Liver (tissue), 9 donors: ENCODE results near the gene YAE1. TPM values are rescaled to one million over a fixed set of nuclear protein-coding genes. Genes with fewer than 3 reads are reported as not detected.

ENCODE experiments used
- DNase-seq: peaks from one replicate; pipeline ENCODE4 v3.0.0-alpha.2; 2017; ENCODE audit warnings: low spot score
- H3K27ac ChIP-seq, 2 donors: one replicate each; pipeline ENCODE4 v1.7.0; 2013; ENCODE audit warnings: inconsistent platforms in 2 of 2, low read length in 2 of 2, control low read depth in 1 of 2, low read depth in 1 of 2, mild to moderate bottlenecking in 1 of 2
- H3K27me3 ChIP-seq, 4 donors: one replicate each; pipeline versions ENCODE4 v1.6.1 to v1.7.0; 2013; ENCODE audit warnings: low read length in 3 of 4, inconsistent platforms in 1 of 4, mild to moderate bottlenecking in 1 of 4, moderate library complexity in 1 of 4; ENCODE audit not compliant: control insufficient read depth in 4 of 4, insufficient read depth in 4 of 4
- H3K36me3 ChIP-seq, 4 donors: one replicate each; pipeline versions ENCODE4 v1.6.1 to v1.7.0; 2013; ENCODE audit warnings: low read length in 3 of 4, mild to moderate bottlenecking in 3 of 4, low read depth in 1 of 4, moderate library complexity in 1 of 4; ENCODE audit not compliant: control insufficient read depth in 4 of 4, insufficient read depth in 3 of 4
- H3K4me1 ChIP-seq, 4 donors: one replicate each; pipeline versions ENCODE4 v1.6.1 to v1.7.0; 2013; ENCODE audit warnings: low read length in 3 of 4, mild to moderate bottlenecking in 3 of 4, moderate library complexity in 1 of 4; ENCODE audit not compliant: control insufficient read depth in 4 of 4, insufficient read depth in 4 of 4
- H3K4me3 ChIP-seq, 3 donors: one replicate each; pipeline versions ENCODE4 v1.6.1 to v1.7.0; 2013; ENCODE audit warnings: low read length in 3 of 3, control low read depth in 1 of 3, low read depth in 1 of 3, mild to moderate bottlenecking in 1 of 3
- H3K9ac ChIP-seq, 2 donors: one replicate each; pipeline ENCODE4 v1.7.0; 2013; ENCODE audit warnings: low read length in 2 of 2, mild to moderate bottlenecking in 2 of 2, moderate library complexity in 2 of 2, control low read depth in 1 of 2, low read depth in 1 of 2
- H3K9me3 ChIP-seq, 4 donors: one replicate each; pipeline versions ENCODE4 v1.6.1 to v1.7.0; 2013; ENCODE audit warnings: low read length in 3 of 4; ENCODE audit not compliant: control insufficient read depth in 4 of 4
- ATF3 ChIP-seq: IDR thresholded peaks from 2 replicates; pipeline ENCODE4 v1.6.1; 2016; ENCODE audit warnings: antibody characterized with exemption
- CTCF ChIP-seq: fragments of 150-350 bp; IDR thresholded peaks from 2 replicates; pipeline ENCODE4 v1.5.1; 2017; ENCODE audit warnings: improper control_type of control experiment, low read depth, low read length; ENCODE audit not compliant: missing input control
- EGR1 ChIP-seq, 2 donors: IDR thresholded peaks; 2 replicates each; pipeline ENCODE4 v1.6.1; 2016 to 2018; ENCODE audit warnings: antibody characterized with exemption in 2 of 2, low read depth in 2 of 2
- FOXA1 ChIP-seq: IDR thresholded peaks from 2 replicates; pipeline ENCODE4 v1.6.1; 2016; ENCODE audit warnings: antibody characterized with exemption
- FOXA2 ChIP-seq: IDR thresholded peaks from 2 replicates; pipeline ENCODE4 v1.6.1; 2016; ENCODE audit warnings: antibody characterized with exemption
- GABPA ChIP-seq, 2 donors: IDR thresholded peaks in 1 of 2; conservative IDR thresholded peaks in 1 of 2; 2 replicates each; pipeline ENCODE4 v1.6.1; 2016; ENCODE audit warnings: antibody characterized with exemption in 2 of 2, mild to moderate bottlenecking in 1 of 2, moderate library complexity in 1 of 2
- HNF4A ChIP-seq, 2 donors: conservative IDR thresholded peaks; 2 replicates each; pipeline ENCODE4 v1.6.1; 2016; ENCODE audit warnings: antibody characterized with exemption in 2 of 2, mild to moderate bottlenecking in 2 of 2
- HNF4G ChIP-seq: IDR thresholded peaks from 2 replicates; pipeline ENCODE4 v1.6.1; 2016; ENCODE audit warnings: antibody characterized with exemption
- JUND ChIP-seq, 2 donors: IDR thresholded peaks; 2 replicates each; pipeline ENCODE4 v1.6.1; 2016; ENCODE audit warnings: antibody characterized with exemption in 2 of 2
- MAX ChIP-seq: IDR thresholded peaks from 2 replicates; pipeline ENCODE4 v1.6.1; 2016; ENCODE audit warnings: antibody characterized with exemption
- NR2F2 ChIP-seq: IDR thresholded peaks from 2 replicates; pipeline ENCODE4 v1.6.1; 2016; ENCODE audit warnings: antibody characterized with exemption
- RAD21 ChIP-seq, 2 donors: IDR thresholded peaks; 2 replicates each; pipeline ENCODE4 v1.6.1; 2016; ENCODE audit warnings: antibody characterized with exemption in 2 of 2, mild to moderate bottlenecking in 2 of 2
- REST ChIP-seq: IDR thresholded peaks from 2 replicates; pipeline ENCODE4 v1.6.1; 2016; ENCODE audit warnings: antibody characterized with exemption, mild to moderate bottlenecking
- RXRA ChIP-seq, 2 donors: IDR thresholded peaks; 2 replicates each; pipeline ENCODE4 v1.6.1; 2017 to 2018; ENCODE audit warnings: antibody characterized with exemption in 2 of 2, mild to moderate bottlenecking in 1 of 2
- SP1 ChIP-seq: IDR thresholded peaks from 2 replicates; pipeline ENCODE4 v1.6.1; 2018; ENCODE audit warnings: antibody characterized with exemption, mild to moderate bottlenecking
- TAF1 ChIP-seq: conservative IDR thresholded peaks from 2 replicates; pipeline ENCODE4 v1.6.1; 2016; ENCODE audit warnings: antibody characterized with exemption, mild to moderate bottlenecking
- YY1 ChIP-seq: IDR thresholded peaks from 2 replicates; pipeline ENCODE4 v1.6.1; 2016; ENCODE audit warnings: antibody characterized with exemption, mild to moderate bottlenecking
- ZBTB33 ChIP-seq: IDR thresholded peaks from 2 replicates; pipeline ENCODE4 v1.6.1; 2016; ENCODE audit warnings: antibody characterized with exemption
- WGBS: extraction: QIAGEN DNeasy Blood & Tissue Kit; methylation state at CpG from one replicate; pipeline ENCODE4 v1.1.7; 2013; 5-methylcytosine and 5-hydroxymethylcytosine counted together
- polyA plus RNA-seq, 2 donors: library from polyadenylated mRNA; stranded (reverse) in 1 of 2; unstranded in 1 of 2; fragments of 200-250 nt in 1 of 2; fragments of >200 nt in 1 of 2; fragmentation: Nextera tagmentation in 1 of 2; extraction: Ambion mirVana in 1 of 2; gene quantifications; one replicate each; pipeline versions ENCODE4 v1.2.1 to v1.2.3, GENCODE V29; 2013 to 2015
- total RNA-seq, 2 donors: library from RNA; depleted of rRNA; stranded (reverse); fragments of >200 nt; gene quantifications; one replicate each; pipeline ENCODE4 v1.2.3, GENCODE V29; 2014
- donor health status: healthy.
- donor health status: healthy.
- donor health status: healthy.
- donor health status: healthy.
- donor health status: healthy.

The YAE1 gene
- total and polyA plus RNA-seq, 4 donors, result 6.7 to 12.0 (median 9.9) TPM

GRCh38 chr7:39529582-39529981 lies 36.6 kb upstream of the YAE1 start:
- Histone ChIP-seq H3K27ac (no peak overlapping the region), H3K4me3 (no peak overlapping the region), H3K36me3 (no peaks in the 10 kb centered on the region), H3K9me3 (no peaks in the 10 kb centered on the region), H3K4me1 (no peaks in the 10 kb centered on the region), H3K9ac (no peak overlapping the region), H3K27me3 (no peaks in the 10 kb centered on the region)
- DNase-seq, result no peak
- TF ChIP-seq ZBTB33 (no peak), GABPA (IDR thresholded peaks at IDR 0.05 in 1 of 2, conservative IDR thresholded peaks at IDR 0.05 in 1 of 2) (no peak), RXRA (IDR thresholded peaks at IDR 0.05) (no peak), YY1 (no peak), NR2F2 (no peak), TAF1 (no peak), JUND (IDR thresholded peaks at IDR 0.05) (no peak), REST (no peak), FOXA1 (no peak), EGR1 (IDR thresholded peaks at IDR 0.05; ENCODE audit: low read depth in 2 of 2) (no peak), FOXA2 (no peak), HNF4A (conservative IDR thresholded peaks at IDR 0.05) (no peak), HNF4G (no peak), MAX (no peak), SP1 (no peak), ATF3 (no peak), CTCF (no peak)
- WGBS, result 76% methylated on average over 3 of the region's 3 CpGs

- Histone ChIP-seq H3K9ac (no peak overlapping the region), H3K4me1 (no peaks in the 10 kb centered on the region), H3K4me3 (no peak overlapping the region), H3K27ac (no peak overlapping the region), H3K27me3 (peaks cover 0 to 2% (median 0%) of the 10 kb centered on the region in 4 donors), H3K36me3 (no peaks in the 10 kb centered on the region), H3K9me3 (no peaks in the 10 kb centered on the region)
- 51% methylated on average over 7 of the region's 7 CpGs for WGBS
- no peak for TF ChIP-seq JUND (IDR thresholded peaks at IDR 0.05)
- no peak for TF ChIP-seq EGR1 (IDR thresholded peaks at IDR 0.05; ENCODE audit: low read depth in 2 of 2)
- no peak for TF ChIP-seq REST
- no peak for TF ChIP-seq YY1
- TF ChIP-seq ZBTB33, result no peak
- TF ChIP-seq RAD21 (IDR thresholded peaks at IDR 0.05), result no peak
- TF ChIP-seq HNF4A (conservative IDR thresholded peaks at IDR 0.05), result no peak
- TF ChIP-seq NR2F2, result no peak
- no peak for TF ChIP-seq SP1
- no peak for TF ChIP-seq GABPA (IDR thresholded peaks at IDR 0.05 in 1 of 2, conservative IDR thresholded peaks at IDR 0.05 in 1 of 2)
- no peak for TF ChIP-seq FOXA2
- TF ChIP-seq TAF1, result no peak
- no peak for DNase-seq
Measured at GRCh38 chr7:39530971-39531370, 35.2 kb upstream of the YAE1 start.
